ENCODE measurements around the gene GALNT10. TPM values are rescaled to one million over a fixed set of nuclear protein-coding genes. Genes with fewer than 3 reads are reported as not detected.

The GALNT10 gene
- total and polyA plus RNA-seq, 9 of the 15 experiments (the other 6 are each of a cell fraction or from before 2014, with no cell fraction given): 4.6 to 37.1 (median 13.3) TPM

DNA sequence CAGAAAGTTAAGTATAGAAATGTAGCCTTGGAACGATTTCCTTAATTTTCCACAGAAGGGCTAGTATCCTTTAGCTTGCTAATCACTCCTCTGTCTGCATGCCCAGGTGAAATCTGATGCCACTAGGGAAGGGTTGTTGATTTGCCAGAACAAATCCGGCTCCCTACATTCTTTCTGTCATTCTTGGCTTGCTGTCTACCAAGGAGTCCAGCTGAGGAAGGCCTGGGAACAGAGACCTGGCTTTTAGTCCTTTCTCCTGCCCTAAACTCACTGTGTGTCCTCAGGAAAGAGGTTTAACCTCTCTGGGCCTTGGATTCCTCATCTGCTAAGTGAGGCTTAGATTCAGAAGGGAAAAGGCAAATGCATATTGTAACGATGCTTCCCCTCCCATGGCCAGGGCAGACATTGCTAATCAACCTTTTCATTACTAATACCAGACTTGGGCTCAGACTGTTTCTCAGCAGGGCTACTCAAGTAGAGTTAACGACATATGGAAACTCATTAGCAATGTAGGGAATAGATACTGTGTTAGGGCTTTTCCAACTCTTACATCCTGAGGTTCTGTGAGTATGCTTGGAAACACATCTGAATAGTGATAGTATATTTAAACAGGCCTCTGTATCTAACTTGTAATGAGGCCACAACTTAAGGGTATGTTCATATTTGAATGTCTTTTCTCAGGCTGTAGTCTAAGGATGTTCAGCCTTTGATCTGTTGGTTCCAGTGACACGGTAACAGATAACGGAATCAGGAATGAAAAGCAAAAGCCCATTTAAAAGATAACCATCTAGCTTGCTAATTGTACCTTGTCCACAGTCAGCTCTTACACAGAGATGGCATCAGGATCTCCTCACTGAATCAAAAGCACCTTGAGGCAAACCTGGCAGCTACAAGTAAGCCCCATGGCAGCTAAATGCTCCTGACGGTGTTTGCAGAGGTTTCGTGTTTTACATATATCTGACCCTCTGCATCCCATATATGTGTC is 4.1 kb downstream of the GALNT10 start (continued):
- TF ChIP-seq, protein P1, sequence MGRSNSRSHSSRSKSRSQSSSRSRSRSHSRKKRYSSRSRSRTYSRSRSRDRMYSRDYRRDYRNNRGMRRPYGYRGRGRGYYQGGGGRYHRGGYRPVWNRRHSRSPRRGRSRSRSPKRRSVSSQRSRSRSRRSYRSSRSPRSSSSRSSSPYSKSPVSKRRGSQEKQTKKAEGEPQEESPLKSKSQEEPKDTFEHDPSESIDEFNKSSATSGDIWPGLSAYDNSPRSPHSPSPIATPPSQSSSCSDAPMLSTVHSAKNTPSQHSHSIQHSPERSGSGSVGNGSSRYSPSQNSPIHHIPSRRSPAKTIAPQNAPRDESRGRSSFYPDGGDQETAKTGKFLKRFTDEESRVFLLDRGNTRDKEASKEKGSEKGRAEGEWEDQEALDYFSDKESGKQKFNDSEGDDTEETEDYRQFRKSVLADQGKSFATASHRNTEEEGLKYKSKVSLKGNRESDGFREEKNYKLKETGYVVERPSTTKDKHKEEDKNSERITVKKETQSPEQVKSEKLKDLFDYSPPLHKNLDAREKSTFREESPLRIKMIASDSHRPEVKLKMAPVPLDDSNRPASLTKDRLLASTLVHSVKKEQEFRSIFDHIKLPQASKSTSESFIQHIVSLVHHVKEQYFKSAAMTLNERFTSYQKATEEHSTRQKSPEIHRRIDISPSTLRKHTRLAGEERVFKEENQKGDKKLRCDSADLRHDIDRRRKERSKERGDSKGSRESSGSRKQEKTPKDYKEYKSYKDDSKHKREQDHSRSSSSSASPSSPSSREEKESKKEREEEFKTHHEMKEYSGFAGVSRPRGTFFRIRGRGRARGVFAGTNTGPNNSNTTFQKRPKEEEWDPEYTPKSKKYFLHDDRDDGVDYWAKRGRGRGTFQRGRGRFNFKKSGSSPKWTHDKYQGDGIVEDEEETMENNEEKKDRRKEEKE (IDR thresholded peaks at IDR 0.05; ENCODE audit: borderline replicate concordance in 1 of 2, control insufficient read depth in 1 of 2, low read depth in 2 of 2, low read length in 1 of 2): no peak
- no peak for TF ChIP-seq TAL1 (IDR thresholded peaks at IDR 0.05)

DNA sequence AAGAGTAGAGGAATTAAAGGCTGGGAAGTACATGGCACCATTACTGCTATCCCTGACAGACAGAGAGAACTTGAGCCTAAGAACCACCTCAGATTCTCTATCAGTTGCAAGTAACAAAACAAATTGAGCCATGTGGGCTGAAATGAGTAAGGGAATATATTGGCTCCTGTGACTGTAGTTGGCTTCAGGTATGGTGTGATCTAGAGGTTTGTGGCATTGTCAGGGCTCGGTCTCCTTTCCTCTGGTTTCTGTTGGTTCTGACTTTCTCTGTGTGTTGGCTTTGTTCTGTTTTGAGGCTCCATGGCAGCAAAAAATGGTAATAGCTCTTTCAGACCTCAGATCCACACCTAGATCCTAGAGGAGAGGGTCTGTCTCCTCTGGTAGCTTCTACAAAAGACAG is 5.7 kb downstream of the GALNT10 start:
- no peak for FAIRE-seq
- Histone ChIP-seq H3K4me2 (ENCODE audit: insufficient read depth, low read length) (peak overlapping the region; percentile 86), H3K79me2 (ENCODE audit: control insufficient read depth, insufficient read depth, low read length) (peaks cover 68% of the 10 kb centered on the region), H3K4me3 (0 out of 2 replicates have a peak overlapping the region, but pooled peaks have one; percentile 32), H3K9ac (ENCODE audit: insufficient read depth in 1 of 2, low read depth in 2 of 2, low read length in 2 of 2) (peak overlapping the region; percentile 68 to 78; a peak in 3 of 4 replicates), H3K27me3 (ENCODE audit: control insufficient read depth in 2 of 2, insufficient read depth in 2 of 2, low read length in 2 of 2) (no peaks in the 10 kb centered on the region), H2AFZ (ENCODE audit: low read depth, low read length) (peak overlapping the region; percentile 83; the same call in 1 of the 2 replicates), H4K20me1 (replicated peaks; ENCODE audit: control insufficient read depth, insufficient read depth, low read length) (no peaks in the 10 kb centered on the region), H3K4me1 (replicated peaks in 1 of 2; ENCODE audit: control insufficient read depth in 2 of 2, insufficient read depth in 2 of 2, low read length in 2 of 2) (peaks cover 34 to 73% of the 10 kb centered on the region in 2 experiments), H3K9me3 (replicated peaks; ENCODE audit: control insufficient read depth, insufficient read depth, low read depth, low read length) (no peaks in the 10 kb centered on the region), H3K36me3 (ENCODE audit: control insufficient read depth, insufficient read depth, low read length) (peaks cover 26% of the 10 kb centered on the region; the same call in 2 of the 3 replicates), H3K9me1 (ENCODE audit: control insufficient read depth, insufficient read depth, low read length) (no peaks in the 10 kb centered on the region), H3K27ac (ENCODE audit: extremely low read depth, low read depth, low read length) (peak overlapping the region; percentile 77)
- in situ Hi-C loops (cut with MboI): no loop called here
- 20% methylated on average over 1 of the region's 1 CpG for WGBS (ENCODE audit: insufficient coverage, low coverage, missing lambda C conversion rate)
- ChIA-PET CTCF (ENCODE audit: low intra/inter-chr PET ratio) (interaction anchor here (0.5 to 1.4 kb wide), 3 partner anchors 151 to 222 kb away, joined by 3 to 4 read pairs (median 4); no protein-coding TSS in a partner anchor), POLR2A (interaction anchor here (1.6 to 2.0 kb wide), 2 partner anchors 9 to 11 kb away, joined by 8 to 14 read pairs; no protein-coding TSS in a partner anchor)
- no peak for DNase-seq (ENCODE audit: extremely low read depth in 1 of 4, low spot score in 3 of 4)
- peak; percentile 1; the same call in 1 of the 3 replicates for ATAC-seq
- no TSS peak for BruUV-seq (replicated peaks)
- intact Hi-C loops (cut with micrococcal nuclease): loop anchor here (2.0 to 5.0 kb wide), 2 partner anchors 209 to 251 kb away; partner anchors contain the start of gene SAP30L
- TF ChIP-seq ZNF133 (CRISPR knock-in tag; IDR thresholded peaks at IDR 0.05) (no peak), MCM5 (IDR thresholded peaks at IDR 0.05; ENCODE audit: low read depth) (no peak), SMAD2 (IDR thresholded peaks at IDR 0.05; ENCODE audit: low read depth, low read length) (no peak), ATF1 (CRISPR knock-in tag; IDR thresholded peaks at IDR 0.05) (no peak), ATF1 (tag; IDR thresholded peaks at IDR 0.05) (no peak), MTA3 (IDR thresholded peaks at IDR 0.05; ENCODE audit: borderline replicate concordance) (no peak), RBM25 (IDR thresholded peaks at IDR 0.05; ENCODE audit: low read depth, low read length, severe bottlenecking) (peak; percentile 45), EZH2 (IDR thresholded peaks at IDR 0.05; ENCODE audit: borderline replicate concordance, low read depth, low read length) (no peak), HDAC3 (IDR thresholded peaks at IDR 0.05; ENCODE audit: borderline replicate concordance, partially characterized antibody) (no peak)

Data from K562 (cell line).